Panc1 (cell line): Measurements from ENCODE around the gene NOBOX.
"Not testable (repeated sequence)": the region's sequence is repeated elsewhere in the genome, so short reads cannot be mapped to it uniquely, and the experiment has no call there.

Experiments used
- POLR2AphosphoS5 ChIP-seq: IDR thresholded peaks from 2 replicates; pipeline ENCODE4 v1.6.1; 2012; ENCODE audit warnings: mild to moderate bottlenecking, low read depth, low read length, moderate library complexity
- SIN3A ChIP-seq: IDR thresholded peaks from 2 replicates; pipeline ENCODE4 v1.6.1; 2012; ENCODE audit warnings: low read depth, mild to moderate bottlenecking, low read length, moderate library complexity, borderline replicate concordance; ENCODE audit not compliant: insufficient read depth
- TCF7L2 ChIP-seq: IDR thresholded peaks from 2 replicates; pipeline ENCODE4 v1.6.1; 2011; ENCODE audit warnings: mild to moderate bottlenecking, low read depth, low read length, inconsistent platforms
- TF ChIP-seq, protein P1 (sequence below), 2 experiments: IDR thresholded peaks; 2 replicates each; pipeline ENCODE4 v1.6.1; 2011 to 2012; ENCODE audit warnings: low read depth in 2 of 2, control low read depth in 1 of 2, low read length in 1 of 2, mild to moderate bottlenecking in 1 of 2, moderate library complexity in 1 of 2; ENCODE audit not compliant: insufficient read depth in 1 of 2
- TF ChIP-seq, protein P2 (sequence below): fragments of 450-650 bp; IDR thresholded peaks from 2 replicates; pipeline ENCODE4 v1.5.1; 2017; ENCODE audit warnings: mild to moderate bottlenecking

DNA sequence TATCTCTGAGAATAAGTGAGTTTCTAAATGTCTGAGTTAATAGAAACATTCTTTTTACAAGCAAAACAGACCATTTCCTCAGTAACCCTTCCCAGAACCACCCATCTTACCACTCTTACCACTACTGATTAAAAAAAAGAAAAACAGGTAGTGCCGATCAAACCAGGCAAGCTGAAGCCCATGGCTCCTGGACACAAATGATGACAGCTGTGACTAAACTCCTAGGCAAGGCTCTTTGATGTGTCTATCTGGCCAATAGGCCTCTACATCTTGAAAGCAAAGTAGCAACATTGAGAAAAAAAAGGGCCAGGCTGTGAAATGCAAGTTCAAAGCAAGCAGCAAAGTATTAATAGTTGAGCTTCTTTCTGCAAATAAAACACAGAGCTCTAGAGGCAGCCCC lies 54.9 kb downstream of the NOBOX start:
- TF ChIP-seq, protein P1, sequence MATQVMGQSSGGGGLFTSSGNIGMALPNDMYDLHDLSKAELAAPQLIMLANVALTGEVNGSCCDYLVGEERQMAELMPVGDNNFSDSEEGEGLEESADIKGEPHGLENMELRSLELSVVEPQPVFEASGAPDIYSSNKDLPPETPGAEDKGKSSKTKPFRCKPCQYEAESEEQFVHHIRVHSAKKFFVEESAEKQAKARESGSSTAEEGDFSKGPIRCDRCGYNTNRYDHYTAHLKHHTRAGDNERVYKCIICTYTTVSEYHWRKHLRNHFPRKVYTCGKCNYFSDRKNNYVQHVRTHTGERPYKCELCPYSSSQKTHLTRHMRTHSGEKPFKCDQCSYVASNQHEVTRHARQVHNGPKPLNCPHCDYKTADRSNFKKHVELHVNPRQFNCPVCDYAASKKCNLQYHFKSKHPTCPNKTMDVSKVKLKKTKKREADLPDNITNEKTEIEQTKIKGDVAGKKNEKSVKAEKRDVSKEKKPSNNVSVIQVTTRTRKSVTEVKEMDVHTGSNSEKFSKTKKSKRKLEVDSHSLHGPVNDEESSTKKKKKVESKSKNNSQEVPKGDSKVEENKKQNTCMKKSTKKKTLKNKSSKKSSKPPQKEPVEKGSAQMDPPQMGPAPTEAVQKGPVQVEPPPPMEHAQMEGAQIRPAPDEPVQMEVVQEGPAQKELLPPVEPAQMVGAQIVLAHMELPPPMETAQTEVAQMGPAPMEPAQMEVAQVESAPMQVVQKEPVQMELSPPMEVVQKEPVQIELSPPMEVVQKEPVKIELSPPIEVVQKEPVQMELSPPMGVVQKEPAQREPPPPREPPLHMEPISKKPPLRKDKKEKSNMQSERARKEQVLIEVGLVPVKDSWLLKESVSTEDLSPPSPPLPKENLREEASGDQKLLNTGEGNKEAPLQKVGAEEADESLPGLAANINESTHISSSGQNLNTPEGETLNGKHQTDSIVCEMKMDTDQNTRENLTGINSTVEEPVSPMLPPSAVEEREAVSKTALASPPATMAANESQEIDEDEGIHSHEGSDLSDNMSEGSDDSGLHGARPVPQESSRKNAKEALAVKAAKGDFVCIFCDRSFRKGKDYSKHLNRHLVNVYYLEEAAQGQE (IDR thresholded peaks at IDR 0.05; ENCODE audit: insufficient read depth in 1 of 2, low read depth in 2 of 2, low read length in 1 of 2): not testable (repeated sequence)
- TF ChIP-seq, protein P2, sequence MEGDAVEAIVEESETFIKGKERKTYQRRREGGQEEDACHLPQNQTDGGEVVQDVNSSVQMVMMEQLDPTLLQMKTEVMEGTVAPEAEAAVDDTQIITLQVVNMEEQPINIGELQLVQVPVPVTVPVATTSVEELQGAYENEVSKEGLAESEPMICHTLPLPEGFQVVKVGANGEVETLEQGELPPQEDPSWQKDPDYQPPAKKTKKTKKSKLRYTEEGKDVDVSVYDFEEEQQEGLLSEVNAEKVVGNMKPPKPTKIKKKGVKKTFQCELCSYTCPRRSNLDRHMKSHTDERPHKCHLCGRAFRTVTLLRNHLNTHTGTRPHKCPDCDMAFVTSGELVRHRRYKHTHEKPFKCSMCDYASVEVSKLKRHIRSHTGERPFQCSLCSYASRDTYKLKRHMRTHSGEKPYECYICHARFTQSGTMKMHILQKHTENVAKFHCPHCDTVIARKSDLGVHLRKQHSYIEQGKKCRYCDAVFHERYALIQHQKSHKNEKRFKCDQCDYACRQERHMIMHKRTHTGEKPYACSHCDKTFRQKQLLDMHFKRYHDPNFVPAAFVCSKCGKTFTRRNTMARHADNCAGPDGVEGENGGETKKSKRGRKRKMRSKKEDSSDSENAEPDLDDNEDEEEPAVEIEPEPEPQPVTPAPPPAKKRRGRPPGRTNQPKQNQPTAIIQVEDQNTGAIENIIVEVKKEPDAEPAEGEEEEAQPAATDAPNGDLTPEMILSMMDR: not testable (repeated sequence)
- TF ChIP-seq POLR2AphosphoS5, SIN3A, TCF7L2: not testable (repeated sequence)
